A673 (cell line): ENCODE data around the gene GRB10. TPM values are rescaled to one million over a fixed set of nuclear protein-coding genes. Genes with fewer than 3 reads are reported as not detected.

Experiments
- BruUV-seq: library from RNA; stranded (reverse); fragments of 400-500 nt; replicated peaks from 2 replicates; lab custom pipeline; 2021; lab: Mats Ljungman, UMichigan
- CTCF ChIA-PET: fragments of 300-600 bp; sonication (Branson Sonifier 250); formaldehyde crosslinking; loops from one replicate; lab custom pipeline; 2022; ENCODE audit warnings: antibody characterized with exemption; lab: Charles Lee
- POLR2A ChIA-PET: fragments of 300-600 bp; sonication (Branson Sonifier 250); formaldehyde crosslinking; loops from one replicate; lab custom pipeline; 2022; ENCODE audit warnings: antibody characterized with exemption; ENCODE audit not compliant: low non-redundant PET; lab: Charles Lee
- DNase-seq: peaks from one replicate; pipeline ENCODE4 v3.0.0-alpha.2; 2015; ENCODE audit warnings: low spot score
- H3K27ac ChIP-seq: fragments of 200-600 bp; sonication (generic); 2 replicates; pipeline ENCODE4 v1.5.1; 2016; ENCODE audit warnings: mixed run types, low read depth, mild to moderate bottlenecking, mixed read lengths, antibody characterized with exemption, low read length; ENCODE audit not compliant: poor library complexity, severe bottlenecking
- H3K27me3 ChIP-seq: fragments of 200-600 bp; sonication (generic); replicated peaks from 2 replicates; pipeline ENCODE4 v1.6.1; 2017; ENCODE audit warnings: mixed run types, low read depth, mild to moderate bottlenecking, mixed read lengths, antibody characterized with exemption, low read length; ENCODE audit not compliant: insufficient read depth, poor library complexity
- H3K36me3 ChIP-seq: fragments of 200-600 bp; sonication (generic); 2 replicates; pipeline ENCODE4 v1.6.1; 2016; ENCODE audit warnings: mixed run types, mild to moderate bottlenecking, mixed read lengths, antibody characterized with exemption, low read length; ENCODE audit not compliant: insufficient read depth, poor library complexity, severe bottlenecking
- H3K4me1 ChIP-seq: fragments of 200-600 bp; sonication (generic); 2 replicates; pipeline ENCODE4 v1.6.1; 2017; ENCODE audit warnings: mixed run types, mild to moderate bottlenecking, mixed read lengths, antibody characterized with exemption, low read length; ENCODE audit not compliant: insufficient read depth, poor library complexity, severe bottlenecking
- H3K4me3 ChIP-seq: fragments of 200-600 bp; sonication (generic); 2 replicates; pipeline ENCODE4 v1.5.1; 2016; ENCODE audit warnings: low read depth, mixed run types, mild to moderate bottlenecking, mixed read lengths, low read length; ENCODE audit not compliant: poor library complexity, severe bottlenecking
- H3K9me3 ChIP-seq: fragments of 200-600 bp; sonication (generic); 2 replicates; pipeline ENCODE4 v1.6.1; 2016; ENCODE audit warnings: mixed run types, low read depth, mild to moderate bottlenecking, mixed read lengths, antibody characterized with exemption, low read length; ENCODE audit not compliant: poor library complexity, severe bottlenecking
- CTCF ChIP-seq: fragments of 300-800, 200-600 bp; sonication (generic); conservative IDR thresholded peaks from 2 replicates; pipeline ENCODE4 v1.5.1; 2017; ENCODE audit warnings: low read depth, mild to moderate bottlenecking, antibody characterized with exemption, low read length, moderate library complexity, mixed read lengths
- EZH2 ChIP-seq: fragments of 200-600 bp; sonication (generic); IDR thresholded peaks from 2 replicates; pipeline ENCODE4 v1.6.1; 2017; ENCODE audit warnings: borderline replicate concordance, low read depth, mild to moderate bottlenecking, mixed read lengths, antibody characterized with exemption, low read length; ENCODE audit not compliant: poor library complexity, severe bottlenecking
- intact Hi-C: fragments of 100-400 bp; cut with micrococcal nuclease; formaldehyde crosslinking; loops from one replicate; pipeline ENCODE4 v1.10.0; 2022; ENCODE audit not compliant: unreplicated experiment
- total RNA-seq: library from RNA; stranded (reverse); gene quantifications from 2 replicates; pipeline ENCODE4 v1.2.3, GENCODE V29; 2021

GRB10 gene
- total RNA-seq, 1 experiment from 2014 or later: 0.41 TPM

GRCh38 chr7:50634378-50634777 is 148.3 kb downstream of the GRB10 start:
- no peak for TF ChIP-seq EZH2
- no peak for TF ChIP-seq CTCF
- BruUV-seq: no TSS peak
- ChIA-PET POLR2A (no interaction called here), CTCF (no interaction called here)
- no peaks in the 10 kb centered on the region for H3K4me1 ChIP-seq
- intact Hi-C loops: no loop called here
- H3K27ac ChIP-seq: no peak overlapping the region
- H3K9me3 ChIP-seq: no peaks in the 10 kb centered on the region
- DNase-seq: no peak
- no peak overlapping the region for H3K4me3 ChIP-seq
- H3K27me3 ChIP-seq: no peaks in the 10 kb centered on the region
- no peaks in the 10 kb centered on the region for H3K36me3 ChIP-seq

- BruUV-seq: no TSS peak
- H3K36me3 ChIP-seq: no peaks in the 10 kb centered on the region
- H3K4me1 ChIP-seq: no peaks in the 10 kb centered on the region
- H3K9me3 ChIP-seq: no peaks in the 10 kb centered on the region
- H3K27me3 ChIP-seq: no peaks in the 10 kb centered on the region
- TF ChIP-seq CTCF: no peak
- no peak for TF ChIP-seq EZH2
- intact Hi-C loops: loop anchor here (1.0 to 2.0 kb wide), 2 partner anchors 165 to 541 kb away; partner anchors contain the start of gene ZPBP
- no peak overlapping the region for H3K4me3 ChIP-seq
- no peak for DNase-seq
- CTCF ChIA-PET: no interaction called here
- H3K27ac ChIP-seq: no peak overlapping the region
- POLR2A ChIA-PET: no interaction called here
These were observed 149.3 kb downstream of the GRB10 start for GRCh38 chr7:50633414-50633710.

- H3K4me1 ChIP-seq: no peaks in the 10 kb centered on the region
- H3K27me3 ChIP-seq: no peaks in the 10 kb centered on the region
- H3K9me3 ChIP-seq: no peaks in the 10 kb centered on the region
- CTCF ChIA-PET: no interaction called here
- intact Hi-C loops: loop anchor here (1.0 to 2.0 kb wide), 2 partner anchors 164 to 540 kb away; partner anchors contain the start of gene ZPBP
- no peak overlapping the region for H3K27ac ChIP-seq
- H3K36me3 ChIP-seq: no peaks in the 10 kb centered on the region
- no peak overlapping the region for H3K4me3 ChIP-seq
- peak; percentile 62 for DNase-seq
- no peak for TF ChIP-seq EZH2
- TF ChIP-seq CTCF: peak; percentile 89
- POLR2A ChIA-PET: no interaction called here
- no TSS peak for BruUV-seq
These were observed 149.9 kb downstream of the GRB10 start for GRCh38 chr7:50632561-50633413.
